ENCODE data around the gene EDA.

The EDA gene

GRCh38 chrX:70084592-70085240, 468.8 kb downstream of the EDA start:
- H3K9me3 ChIP-seq (ENCODE audit: control insufficient read depth, low read length), result no peaks in the 10 kb centered on the region
- no peaks in the 10 kb centered on the region for H3K27me3 ChIP-seq (ENCODE audit: control insufficient read depth, insufficient read depth, low read length, poor library complexity, severe bottlenecking)
- H3K4me3 ChIP-seq (ENCODE audit: insufficient read depth, low read depth, low read length), result no peak overlapping the region
- no peaks in the 10 kb centered on the region for H3K4me1 ChIP-seq (ENCODE audit: control insufficient read depth, insufficient read depth, low read length)
- H3K36me3 ChIP-seq (ENCODE audit: control insufficient read depth, insufficient read depth, low read length), result no peaks in the 10 kb centered on the region
- H3K27ac ChIP-seq (ENCODE audit: insufficient read depth, low read depth, low read length, poor library complexity, severe bottlenecking), result no peak overlapping the region
- WGBS, 2 experiments, result 92 to 94% methylated on average over 5 of the region's 5 CpGs

- Histone ChIP-seq H3K27ac (ENCODE audit: insufficient read depth, low read depth, low read length, poor library complexity, severe bottlenecking) (no peak overlapping the region), H3K36me3 (ENCODE audit: control insufficient read depth, insufficient read depth, low read length) (no peaks in the 10 kb centered on the region), H3K4me1 (ENCODE audit: control insufficient read depth, insufficient read depth, low read length) (no peaks in the 10 kb centered on the region), H3K9me3 (ENCODE audit: control insufficient read depth, low read length) (no peaks in the 10 kb centered on the region), H3K27me3 (ENCODE audit: control insufficient read depth, insufficient read depth, low read length, poor library complexity, severe bottlenecking) (no peaks in the 10 kb centered on the region), H3K4me3 (ENCODE audit: insufficient read depth, low read depth, low read length) (no peak overlapping the region)
- 89 to 92% methylated on average over 11 of the region's 11 CpGs for WGBS, 2 experiments
Observed at GRCh38 chrX:70087857-70088630, 472.1 kb downstream of the EDA start.

- no peaks in the 10 kb centered on the region for H3K36me3 ChIP-seq (ENCODE audit: control insufficient read depth, insufficient read depth, low read length)
- no peaks in the 10 kb centered on the region for H3K27me3 ChIP-seq (ENCODE audit: control insufficient read depth, insufficient read depth, low read length, poor library complexity, severe bottlenecking)
- H3K9me3 ChIP-seq (ENCODE audit: control insufficient read depth, low read length), result no peaks in the 10 kb centered on the region
- H3K4me1 ChIP-seq (ENCODE audit: control insufficient read depth, insufficient read depth, low read length), result no peaks in the 10 kb centered on the region
- no peak overlapping the region for H3K4me3 ChIP-seq (ENCODE audit: insufficient read depth, low read depth, low read length)
- no peak overlapping the region for H3K27ac ChIP-seq (ENCODE audit: insufficient read depth, low read depth, low read length, poor library complexity, severe bottlenecking)
Observed at GRCh38 chrX:70088751-70089150, 472.8 kb downstream of the EDA start.

All from ectodermal cell (in vitro differentiated cells).